Measurements from ENCODE around the gene ATXN1. TPM values are rescaled to one million over a fixed set of nuclear protein-coding genes. Genes with fewer than 3 reads are reported as not detected.
A peak's percentile ranks its signal among the peaks of the same experiment; 100 is the strongest.

Gene ATXN1
- total RNA-seq, 1 experiment from 2014 or later: 20.8 TPM

- no peaks in the 10 kb centered on the region for H3K9me3 ChIP-seq (replicated peaks)
- DNase-seq (ENCODE audit: low read depth in 1 of 2, low spot score in 2 of 2): no peak
- no peaks in the 10 kb centered on the region for H3K36me3 ChIP-seq
- no peak overlapping the region for H3K4me3 ChIP-seq
- H3K27ac ChIP-seq: no peak overlapping the region
- no peaks in the 10 kb centered on the region for H3K27me3 ChIP-seq (replicated peaks)
- no peaks in the 10 kb centered on the region for H3K4me1 ChIP-seq (replicated peaks)
Measured at GRCh38 chr6:16362296-16362695, 399.0 kb downstream of the ATXN1 start.

- DNase-seq (ENCODE audit: low read depth in 1 of 2, low spot score in 2 of 2): no peak
- no peaks in the 10 kb centered on the region for H3K27me3 ChIP-seq (replicated peaks)
- no peaks in the 10 kb centered on the region for H3K36me3 ChIP-seq
- no peak overlapping the region for H3K4me3 ChIP-seq
- H3K27ac ChIP-seq: no peak overlapping the region
- H3K9me3 ChIP-seq (replicated peaks): no peaks in the 10 kb centered on the region
- H3K4me1 ChIP-seq (replicated peaks): no peaks in the 10 kb centered on the region; the same call in 1 of the 2 replicates
Measured at GRCh38 chr6:16361861-16362260, 399.4 kb downstream of the ATXN1 start.

DNA sequence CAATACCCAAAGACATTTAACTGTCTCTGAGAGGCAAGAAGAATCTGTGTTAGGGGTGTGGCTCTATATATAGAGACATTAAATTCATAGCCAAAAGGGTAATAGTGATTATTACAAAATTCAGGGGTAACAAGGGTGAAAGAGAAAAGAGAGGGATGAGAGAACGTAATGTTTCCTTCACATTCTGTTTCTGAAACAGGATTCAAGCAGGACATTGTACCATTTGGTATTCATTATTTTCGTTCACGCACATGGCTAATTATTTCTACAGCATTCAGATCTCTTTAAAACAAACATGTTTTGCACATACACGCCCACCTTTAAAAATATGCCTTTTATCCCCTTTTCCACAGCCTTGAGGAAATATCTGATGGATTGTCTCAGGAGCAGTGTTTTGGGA is 400.1 kb downstream of the ATXN1 start:
- H3K4me1 ChIP-seq (replicated peaks): peaks cover 7% of the 10 kb centered on the region
- H3K27ac ChIP-seq: no peak overlapping the region
- no peak for DNase-seq (ENCODE audit: low read depth in 1 of 2, low spot score in 2 of 2)

DNA sequence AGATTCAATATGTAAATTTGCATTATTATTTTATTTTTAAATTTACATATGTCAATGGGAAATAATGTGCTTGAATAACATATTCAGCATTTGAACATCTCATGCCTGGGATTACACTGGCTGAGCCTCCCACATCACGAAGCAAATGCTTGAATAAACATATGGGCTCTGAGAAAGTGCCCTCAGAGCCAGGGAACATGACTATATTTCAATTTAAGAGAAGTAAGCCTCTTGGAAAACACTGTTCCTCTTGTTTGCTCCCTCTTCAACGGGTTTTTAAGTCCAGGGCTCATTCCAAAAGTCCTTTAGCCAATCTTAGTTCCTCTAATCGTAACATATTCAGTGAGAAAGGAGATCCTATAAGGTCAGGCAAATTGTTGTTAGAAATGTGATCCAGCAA is 400.9 kb downstream of the ATXN1 start:
- Histone ChIP-seq H3K4me1 (replicated peaks) (peaks cover 15% of the 10 kb centered on the region), H3K36me3 (no peaks in the 10 kb centered on the region), H3K9me3 (replicated peaks) (no peaks in the 10 kb centered on the region), H3K27me3 (replicated peaks) (no peaks in the 10 kb centered on the region), H3K4me3 (no peak overlapping the region), H3K27ac (no peak overlapping the region)
- DNase-seq (ENCODE audit: low read depth in 1 of 2, low spot score in 2 of 2): no peak

More for the DNA sequence above, 400.1 kb downstream of the ATXN1 start:
- Histone ChIP-seq H3K36me3 (no peaks in the 10 kb centered on the region), H3K9me3 (replicated peaks) (no peaks in the 10 kb centered on the region), H3K4me3 (no peak overlapping the region), H3K27me3 (replicated peaks) (no peaks in the 10 kb centered on the region)

DNA sequence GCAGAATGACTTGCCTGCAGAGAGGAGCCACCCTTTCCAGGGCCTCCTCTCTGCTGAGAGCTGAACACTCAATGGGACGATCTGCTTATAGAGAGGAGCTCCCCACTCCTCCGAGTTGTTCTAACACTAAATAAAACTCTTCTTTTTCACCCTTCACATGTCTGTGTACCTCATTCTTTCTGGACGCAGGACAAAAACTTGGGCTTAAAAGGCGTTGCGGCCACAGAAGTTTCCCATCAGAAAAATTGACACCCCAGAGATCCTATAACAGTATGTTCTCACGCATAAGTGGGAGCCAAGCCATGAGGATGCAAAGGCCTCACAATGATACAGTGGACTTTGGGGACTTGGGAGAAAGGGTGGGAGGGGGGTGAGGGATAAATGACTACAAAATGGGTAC is 401.7 kb downstream of the ATXN1 start:
- H3K4me1 ChIP-seq (replicated peaks): peaks cover 17% of the 10 kb centered on the region
- no peak overlapping the region for H3K27ac ChIP-seq
- no peaks in the 10 kb centered on the region for H3K9me3 ChIP-seq (replicated peaks)
- H3K36me3 ChIP-seq: no peaks in the 10 kb centered on the region
- no peaks in the 10 kb centered on the region for H3K27me3 ChIP-seq (replicated peaks)
- no peak for DNase-seq (ENCODE audit: low read depth in 1 of 2, low spot score in 2 of 2)
- no peak overlapping the region for H3K4me3 ChIP-seq

- Histone ChIP-seq H3K27ac (no peak overlapping the region), H3K4me1 (replicated peaks) (peaks cover 17% of the 10 kb centered on the region), H3K27me3 (replicated peaks) (no peaks in the 10 kb centered on the region), H3K4me3 (no peak overlapping the region), H3K36me3 (no peaks in the 10 kb centered on the region), H3K9me3 (replicated peaks) (no peaks in the 10 kb centered on the region)
- no peak for DNase-seq (ENCODE audit: low read depth in 1 of 2, low spot score in 2 of 2)
Measured at GRCh38 chr6:16358531-16359138, 402.6 kb downstream of the ATXN1 start.

- no peak overlapping the region for H3K27ac ChIP-seq
- H3K4me1 ChIP-seq (replicated peaks): peaks cover 33% of the 10 kb centered on the region
- no peaks in the 10 kb centered on the region for H3K9me3 ChIP-seq (replicated peaks)
- no peaks in the 10 kb centered on the region for H3K36me3 ChIP-seq
- no peak overlapping the region for H3K4me3 ChIP-seq
- peak in 1 of 2 experiments; percentile 31 for DNase-seq (ENCODE audit: low read depth in 1 of 2, low spot score in 2 of 2)
- no peaks in the 10 kb centered on the region for H3K27me3 ChIP-seq (replicated peaks)
Measured at GRCh38 chr6:16355699-16356446, 405.4 kb downstream of the ATXN1 start.

- no peaks in the 10 kb centered on the region for H3K36me3 ChIP-seq
- no peak overlapping the region for H3K4me3 ChIP-seq
- no peak overlapping the region for H3K27ac ChIP-seq
- peaks cover 33% of the 10 kb centered on the region for H3K4me1 ChIP-seq (replicated peaks)
- no peaks in the 10 kb centered on the region for H3K27me3 ChIP-seq (replicated peaks)
- no peaks in the 10 kb centered on the region for H3K9me3 ChIP-seq (replicated peaks)
- DNase-seq (ENCODE audit: low read depth in 1 of 2, low spot score in 2 of 2): no peak
Measured at GRCh38 chr6:16355238-16355637, 406.0 kb downstream of the ATXN1 start.

DNA sequence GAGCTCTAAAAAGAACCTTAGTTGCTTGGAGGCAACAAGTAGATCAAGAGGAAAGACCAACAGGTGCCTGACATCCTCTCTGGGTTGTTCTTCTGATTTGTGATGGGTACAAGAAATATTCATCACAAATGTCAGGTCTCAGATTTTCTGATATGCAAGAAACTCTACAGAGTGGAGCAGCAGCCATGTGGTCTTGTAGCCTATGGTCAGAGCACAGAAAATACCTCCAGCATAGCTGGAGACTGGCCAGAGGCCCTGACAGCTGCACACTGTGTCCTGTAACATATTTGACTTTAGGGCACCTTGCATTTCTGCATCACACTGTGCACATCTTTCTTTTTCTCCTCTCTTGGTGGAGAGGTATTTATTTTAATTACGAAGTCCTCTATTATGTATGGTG is 406.6 kb downstream of the ATXN1 start:
- no peaks in the 10 kb centered on the region for H3K36me3 ChIP-seq
- no peak overlapping the region for H3K4me3 ChIP-seq
- H3K4me1 ChIP-seq (replicated peaks): peaks cover 33% of the 10 kb centered on the region
- H3K27ac ChIP-seq: no peak overlapping the region
- DNase-seq (ENCODE audit: low read depth in 1 of 2, low spot score in 2 of 2): no peak
- no peaks in the 10 kb centered on the region for H3K9me3 ChIP-seq (replicated peaks)
- H3K27me3 ChIP-seq (replicated peaks): no peaks in the 10 kb centered on the region

DNA sequence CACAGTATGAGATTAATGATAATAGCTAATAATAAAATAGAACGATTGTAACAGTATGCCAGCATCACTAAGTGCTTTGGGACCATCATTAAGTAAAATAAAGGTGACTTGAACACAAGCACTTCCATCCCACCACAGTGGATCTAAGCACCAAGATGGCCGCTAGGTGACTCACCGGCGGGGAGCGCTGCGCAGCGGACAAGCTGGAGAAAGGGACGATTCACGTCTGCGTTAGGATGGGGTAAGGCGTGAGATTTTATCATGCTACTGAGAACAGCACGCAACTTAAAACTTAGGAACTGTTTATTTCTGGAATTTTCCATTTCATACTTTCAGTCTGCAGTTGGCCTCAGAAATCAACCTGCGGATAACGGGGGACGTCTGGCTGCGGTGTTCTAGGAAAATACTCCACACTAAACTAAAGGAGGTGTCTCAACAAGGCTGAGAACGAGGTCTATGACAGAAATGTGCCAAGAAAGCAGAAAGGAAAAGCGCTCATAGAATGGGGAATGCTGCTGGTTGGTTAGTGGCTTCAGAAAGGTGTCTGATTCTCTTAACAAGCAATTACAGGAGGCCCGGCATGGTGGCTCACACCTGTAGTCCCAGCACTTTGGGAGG is 408.3 kb downstream of the ATXN1 start:
- DNase-seq (ENCODE audit: low read depth in 1 of 2, low spot score in 2 of 2): no peak
- 0 out of 2 replicates have a peak overlapping the region, but pooled peaks have one; percentile 31 for H3K27ac ChIP-seq
- peaks cover 33% of the 10 kb centered on the region for H3K4me1 ChIP-seq (replicated peaks)

DNA sequence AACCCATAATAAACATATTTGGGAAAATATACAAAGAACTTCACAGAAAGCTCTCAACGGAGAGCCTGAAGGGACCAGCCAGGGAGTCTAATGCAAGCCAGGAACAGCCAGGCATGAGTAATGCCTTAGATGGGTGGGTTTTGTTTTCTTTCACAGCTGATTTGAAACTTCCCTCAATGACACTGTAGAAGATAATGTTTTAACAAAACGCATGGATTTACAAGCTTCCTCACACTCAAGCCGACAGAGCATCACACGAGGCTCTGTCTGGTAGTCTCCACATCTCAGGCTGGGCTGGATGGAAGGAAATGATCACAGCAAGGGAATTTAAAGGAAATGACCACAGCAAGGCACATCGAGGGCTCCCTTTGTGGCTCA is 409.0 kb downstream of the ATXN1 start:
- Histone ChIP-seq H3K4me3 (no peak overlapping the region), H3K27ac (peak overlapping the region; percentile 31; the same call in 1 of the 2 replicates), H3K36me3 (no peaks in the 10 kb centered on the region), H3K9me3 (replicated peaks) (no peaks in the 10 kb centered on the region), H3K27me3 (replicated peaks) (no peaks in the 10 kb centered on the region), H3K4me1 (replicated peaks) (peaks cover 33% of the 10 kb centered on the region)
- peak in 1 of 2 experiments; percentile 41 for DNase-seq (ENCODE audit: low read depth in 1 of 2, low spot score in 2 of 2)

More for the DNA sequence above, 408.3 kb downstream of the ATXN1 start:
- no peaks in the 10 kb centered on the region for H3K36me3 ChIP-seq
- H3K27me3 ChIP-seq (replicated peaks): no peaks in the 10 kb centered on the region
- no peak overlapping the region for H3K4me3 ChIP-seq
- H3K9me3 ChIP-seq (replicated peaks): no peaks in the 10 kb centered on the region

DNA sequence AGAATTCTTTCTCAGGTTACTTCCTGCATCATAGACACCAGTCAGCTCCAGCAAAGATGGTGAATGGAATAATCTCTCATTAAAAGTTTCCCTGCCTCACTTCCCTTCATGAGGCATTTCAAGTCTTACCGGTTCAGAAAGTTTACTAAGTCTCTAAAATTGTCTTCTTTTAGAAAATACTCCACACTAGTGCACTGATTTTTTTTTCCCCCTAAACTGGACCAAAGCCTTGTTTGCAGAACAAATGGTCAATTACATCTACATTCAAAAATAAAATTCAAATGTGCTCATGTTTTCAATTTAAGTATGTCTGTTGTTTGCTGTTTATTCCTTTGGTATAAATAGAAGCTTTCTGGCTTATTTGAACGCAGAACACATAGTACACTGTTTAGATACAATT is 411.7 kb downstream of the ATXN1 start:
- DNase-seq (ENCODE audit: low read depth in 1 of 2, low spot score in 2 of 2): no peak
- no peak overlapping the region for H3K4me3 ChIP-seq

GRCh38 chr6:16346831-16347230 is 414.4 kb downstream of the ATXN1 start:
- peaks cover 46% of the 10 kb centered on the region for H3K4me1 ChIP-seq (replicated peaks)
- no peaks in the 10 kb centered on the region for H3K27me3 ChIP-seq (replicated peaks)
- H3K4me3 ChIP-seq: no peak overlapping the region
- no peaks in the 10 kb centered on the region for H3K36me3 ChIP-seq
- H3K27ac ChIP-seq: no peak overlapping the region
- H3K9me3 ChIP-seq (replicated peaks): no peaks in the 10 kb centered on the region
- DNase-seq (ENCODE audit: low read depth in 1 of 2, low spot score in 2 of 2): no peak

More for the DNA sequence above, 411.7 kb downstream of the ATXN1 start:
- H3K9me3 ChIP-seq (replicated peaks): no peaks in the 10 kb centered on the region
- H3K27ac ChIP-seq: no peak overlapping the region
- peaks cover 36% of the 10 kb centered on the region for H3K4me1 ChIP-seq (replicated peaks)
- H3K36me3 ChIP-seq: no peaks in the 10 kb centered on the region
- H3K27me3 ChIP-seq (replicated peaks): no peaks in the 10 kb centered on the region

Data from SJSA1 (cell line).